Natural killer cell (primary cell): ENCODE results near the gene DCDC2. TPM values are rescaled to one million over a fixed set of nuclear protein-coding genes. Genes with fewer than 3 reads are reported as not detected.
"Not testable (repeated sequence)": the region's sequence is repeated elsewhere in the genome, so short reads cannot be mapped to it uniquely, and the experiment has no call there.

ENCODE experiments used
- ATAC-seq, 3 donors: fragments of 150-1000 bp in 2 of 3; fragments of 200-7000 bp in 1 of 3; cut with Tn5 transposase; 1 replicate in 1 of 3; 2 replicates in 2 of 3; pipeline ENCODE4 v1.10.0; 2021; ENCODE audit warnings: mild to moderate bottlenecking in 2 of 3, moderate library complexity in 2 of 3
- DNase-seq, 2 donors: peaks; one replicate each; pipeline versions ENCODE4 v3.0.0 to v3.0.0-alpha.2; 2013 to 2021; ENCODE audit warnings: mixed read lengths in 1 of 2
- H3K27ac ChIP-seq: one replicate; pipeline ENCODE4 v1.5.1; 2013; ENCODE audit warnings: mild to moderate bottlenecking, low read length
- H3K27me3 ChIP-seq: one replicate; pipeline ENCODE4 v1.6.1; 2013; ENCODE audit warnings: low read length; ENCODE audit not compliant: control insufficient read depth, insufficient read depth
- H3K36me3 ChIP-seq: one replicate; pipeline ENCODE4 v1.6.1; 2013; ENCODE audit warnings: low read length; ENCODE audit not compliant: control insufficient read depth, insufficient read depth
- H3K4me1 ChIP-seq: one replicate; pipeline ENCODE4 v1.6.1; 2013; ENCODE audit warnings: low read length; ENCODE audit not compliant: control insufficient read depth, insufficient read depth
- H3K4me3 ChIP-seq: one replicate; pipeline ENCODE4 v1.5.1; 2013; ENCODE audit warnings: low read length
- H3K9me3 ChIP-seq: one replicate; pipeline ENCODE4 v1.6.1; 2013; ENCODE audit warnings: low read length; ENCODE audit not compliant: control insufficient read depth, insufficient read depth
- H3K27ac Mint-ChIP-seq, 2 donors: one replicate each; pipeline ENCODE4 v1.8.0; 2022; ENCODE audit warnings: mild to moderate bottlenecking in 2 of 2, mixed read lengths in 2 of 2, moderate library complexity in 1 of 2
- H3K27me3 Mint-ChIP-seq, 2 donors: one replicate each; pipeline ENCODE4 v1.8.0; 2022; ENCODE audit warnings: low read depth in 2 of 2, mixed read lengths in 2 of 2
- H3K36me3 Mint-ChIP-seq: one replicate; pipeline ENCODE4 v1.8.0; 2022; ENCODE audit warnings: mixed read lengths
- H3K4me1 Mint-ChIP-seq, 2 donors: one replicate each; pipeline ENCODE4 v1.8.0; 2022; ENCODE audit warnings: mixed read lengths in 2 of 2
- H3K4me3 Mint-ChIP-seq: one replicate; pipeline ENCODE4 v1.8.0; 2022; ENCODE audit warnings: mild to moderate bottlenecking, moderate library complexity, mixed read lengths
- H3K9me3 Mint-ChIP-seq, 2 donors: one replicate each; pipeline ENCODE4 v1.8.0; 2022; ENCODE audit warnings: mixed read lengths in 2 of 2
- CTCF ChIP-seq: fragments of 200-600 bp; IDR thresholded peaks from one replicate; pipeline ENCODE4 v1.8.0; 2022; ENCODE audit warnings: antibody characterized with exemption
- WGBS: methylation state at CpG from one replicate; pipeline ENCODE4 v1.1.7; 2013; ENCODE audit warnings: missing lambda C conversion rate; ENCODE audit not compliant: insufficient coverage; 5-methylcytosine and 5-hydroxymethylcytosine counted together
- intact Hi-C: fragments of 100-400 bp; cut with micrococcal nuclease; formaldehyde crosslinking; loops from one replicate; pipeline ENCODE4 v1.14.2; 2022
- total RNA-seq, 4 donors: library from RNA; stranded (reverse); fragments of 120-200 nt in 1 of 4; gene quantifications; one replicate each; pipeline versions ENCODE4 v1.2.3 to v1.2.4, GENCODE V29; 2013 to 2022

The DCDC2 gene
- total RNA-seq, 3 donors from 2014 or later (not counting 1 experiment from before 2014, with no cell fraction given) = not detected

- no peak for DNase-seq
- H3K27ac Mint-ChIP-seq = no peak overlapping the region
- no peaks in the 10 kb centered on the region for H3K36me3 ChIP-seq
- H3K36me3 Mint-ChIP-seq = no peaks in the 10 kb centered on the region
- H3K27me3 ChIP-seq = no peaks in the 10 kb centered on the region
- TF ChIP-seq CTCF = no peak
- no peak for ATAC-seq
- intact Hi-C loops = no loop called here
- WGBS = 86% methylated on average over 3 of the region's 3 CpGs
- H3K27ac ChIP-seq = no peak overlapping the region
- H3K4me3 Mint-ChIP-seq = no peak overlapping the region
- no peaks in the 10 kb centered on the region for H3K4me1 Mint-ChIP-seq
- peaks cover 6 to 7% of the 10 kb centered on the region in 2 donors for H3K9me3 Mint-ChIP-seq
- no peak overlapping the region for H3K4me3 ChIP-seq
- H3K27me3 Mint-ChIP-seq = no peaks in the 10 kb centered on the region
- H3K4me1 ChIP-seq = no peaks in the 10 kb centered on the region
- no peaks in the 10 kb centered on the region for H3K9me3 ChIP-seq
Observed at GRCh38 chr6:24148154-24148570, 209.7 kb downstream of the DCDC2 start.

- 77% methylated on average over 8 of the region's 8 CpGs for WGBS
- H3K27ac Mint-ChIP-seq = no peak overlapping the region
- no peaks in the 10 kb centered on the region for H3K27me3 Mint-ChIP-seq
- H3K4me1 ChIP-seq = no peaks in the 10 kb centered on the region
- H3K9me3 Mint-ChIP-seq = peaks cover 6 to 7% of the 10 kb centered on the region in 2 donors
- no peaks in the 10 kb centered on the region for H3K36me3 ChIP-seq
- no peak overlapping the region for H3K4me3 Mint-ChIP-seq
- no peak for ATAC-seq
- TF ChIP-seq CTCF = no peak
- H3K4me1 Mint-ChIP-seq = no peaks in the 10 kb centered on the region
- no peaks in the 10 kb centered on the region for H3K27me3 ChIP-seq
- intact Hi-C loops = no loop called here
- no peak for DNase-seq
- H3K36me3 Mint-ChIP-seq = no peaks in the 10 kb centered on the region
- no peaks in the 10 kb centered on the region for H3K9me3 ChIP-seq
- no peak overlapping the region for H3K4me3 ChIP-seq
- no peak overlapping the region for H3K27ac ChIP-seq
Observed at GRCh38 chr6:24147511-24148153, 210.2 kb downstream of the DCDC2 start.

- ATAC-seq (no peak), DNase-seq (no peak)
- Histone ChIP-seq H3K9me3 (no peaks in the 10 kb centered on the region), H3K27ac (no peak overlapping the region), H3K4me1 (no peaks in the 10 kb centered on the region), H3K36me3 (no peaks in the 10 kb centered on the region), H3K4me3 (no peak overlapping the region), H3K27me3 (no peaks in the 10 kb centered on the region)
- no peak for TF ChIP-seq CTCF
- intact Hi-C loops = no loop called here
- Mint-ChIP-seq H3K36me3 (no peaks in the 10 kb centered on the region), H3K9me3 (peaks cover 4 to 6% of the 10 kb centered on the region in 2 donors), H3K4me3 (no peak overlapping the region), H3K4me1 (no peaks in the 10 kb centered on the region), H3K27me3 (no peaks in the 10 kb centered on the region), H3K27ac (no peak overlapping the region)
- 88% methylated on average over 3 of the region's 3 CpGs for WGBS
Observed at GRCh38 chr6:24146871-24147270, 211.0 kb downstream of the DCDC2 start.

- H3K4me3 ChIP-seq = no peak overlapping the region
- H3K4me1 ChIP-seq = no peaks in the 10 kb centered on the region
- H3K36me3 ChIP-seq = no peaks in the 10 kb centered on the region
- 87% methylated on average over 9 of the region's 9 CpGs for WGBS
- H3K4me3 Mint-ChIP-seq = no peak overlapping the region
- H3K9me3 ChIP-seq = no peaks in the 10 kb centered on the region
- no peak overlapping the region for H3K27ac Mint-ChIP-seq
- DNase-seq (no peak), ATAC-seq (no peak)
- no peaks in the 10 kb centered on the region for H3K4me1 Mint-ChIP-seq
- TF ChIP-seq CTCF = no peak
- peaks cover 2 to 4% of the 10 kb centered on the region in 2 donors for H3K9me3 Mint-ChIP-seq
- no peak overlapping the region for H3K27ac ChIP-seq
- H3K27me3 ChIP-seq = no peaks in the 10 kb centered on the region
- H3K27me3 Mint-ChIP-seq = no peaks in the 10 kb centered on the region
- intact Hi-C loops = no loop called here
- H3K36me3 Mint-ChIP-seq = no peaks in the 10 kb centered on the region
Observed at GRCh38 chr6:24145690-24146131, 212.1 kb downstream of the DCDC2 start.

GRCh38 chr6:24142733-24143132 lies 215.1 kb downstream of the DCDC2 start:
- WGBS = 93% methylated on average over 8 of the region's 8 CpGs
- intact Hi-C loops, H3K4me3 Mint-ChIP-seq, H3K27ac Mint-ChIP-seq, H3K4me1 ChIP-seq, H3K9me3 ChIP-seq, H3K4me3 ChIP-seq, H3K4me1 Mint-ChIP-seq, DNase-seq, H3K27me3 Mint-ChIP-seq, H3K36me3 Mint-ChIP-seq, H3K27ac ChIP-seq, H3K9me3 Mint-ChIP-seq, H3K27me3 ChIP-seq, H3K36me3 ChIP-seq, ATAC-seq: not testable (repeated sequence)
